Activated naive CD4-positive, alpha-beta T cell (primary cell): ENCODE results near the gene PIP4K2A.
"Not testable (repeated sequence)": the region's sequence is repeated elsewhere in the genome, so short reads cannot be mapped to it uniquely, and the experiment has no call there.

Experiments used
- DNase-seq, 4 experiments: peaks; one replicate each; lab custom pipeline; 2025; lab: John Stamatoyannopoulos, UW

The PIP4K2A gene

DNA sequence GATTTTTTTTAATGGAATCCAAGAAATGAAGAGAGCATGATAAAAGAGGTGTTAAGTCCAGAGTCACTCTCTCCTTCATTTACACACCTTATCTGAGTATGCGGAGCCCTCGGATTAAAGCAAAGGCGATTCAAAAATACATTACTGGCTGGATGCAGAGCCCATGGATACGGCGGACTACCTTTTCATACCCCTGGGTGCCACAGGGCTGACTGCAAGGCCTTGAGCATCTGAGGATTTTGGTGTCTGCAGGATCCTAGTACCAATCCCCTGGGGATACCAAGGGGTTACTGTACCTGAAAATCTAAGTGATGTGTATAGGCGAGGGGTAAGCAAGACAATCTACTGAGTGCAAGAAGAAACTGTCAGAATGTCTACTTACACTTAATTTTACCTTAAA lies 20.5 kb downstream of the PIP4K2A start:
- no peak for DNase-seq

GRCh38 chr10:22693371-22693784 lies 21.0 kb downstream of the PIP4K2A start:
- DNase-seq = no peak

DNA sequence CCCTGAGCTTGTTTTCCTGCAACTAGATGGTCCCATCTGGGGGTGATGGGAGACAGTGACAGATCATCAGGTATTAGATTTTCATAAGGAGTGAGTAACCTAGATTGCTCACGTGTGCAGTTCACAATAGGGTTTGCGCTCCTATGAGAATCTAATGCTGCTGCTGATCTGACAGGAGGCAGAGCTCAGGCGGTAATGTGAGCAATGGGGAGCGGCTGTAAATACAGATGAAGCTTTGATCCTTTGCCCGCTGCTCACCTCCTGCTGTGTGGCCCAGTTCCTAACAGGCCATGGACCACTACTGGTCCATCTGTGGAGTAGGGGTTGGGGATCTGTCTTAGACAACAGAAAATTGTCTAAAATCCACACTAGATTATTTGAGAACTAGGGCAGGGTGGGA lies 22.3 kb downstream of the PIP4K2A start:
- not testable (repeated sequence) for DNase-seq

- DNase-seq = no peak
Observed at GRCh38 chr10:22690614-22691431, 23.6 kb downstream of the PIP4K2A start.

- DNase-seq = no peak
Observed at GRCh38 chr10:22690158-22690557, 24.2 kb downstream of the PIP4K2A start.

GRCh38 chr10:22686347-22686746 lies 28.0 kb downstream of the PIP4K2A start:
- DNase-seq = no peak

DNA sequence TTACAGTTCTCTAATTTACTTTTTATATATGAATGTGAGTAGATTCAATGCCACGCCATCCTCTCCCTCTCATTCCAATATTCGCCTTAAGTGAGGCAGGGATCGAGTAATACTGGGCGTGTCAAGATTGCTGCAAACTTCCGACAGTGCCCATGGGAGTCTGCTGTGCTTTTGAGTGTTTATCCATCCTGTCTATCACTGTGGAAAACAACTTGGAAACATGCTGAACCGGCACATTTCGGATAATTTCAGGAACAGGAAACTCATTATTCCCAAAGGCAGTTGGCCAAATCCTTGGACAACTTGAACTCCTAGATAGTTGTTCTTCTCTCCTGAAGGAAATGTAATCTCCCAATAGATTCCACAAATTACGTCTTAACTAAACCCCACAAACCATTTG lies 28.5 kb downstream of the PIP4K2A start:
- no peak for DNase-seq

- DNase-seq = no peak
Observed at GRCh38 chr10:22684699-22685098, 29.7 kb downstream of the PIP4K2A start.

- no peak for DNase-seq
Observed at GRCh38 chr10:22683140-22683389, 31.3 kb downstream of the PIP4K2A start.

GRCh38 chr10:22682237-22683139 lies 31.9 kb downstream of the PIP4K2A start:
- DNase-seq = peak in 2 of 4 experiments; percentile 31 to 36

DNA sequence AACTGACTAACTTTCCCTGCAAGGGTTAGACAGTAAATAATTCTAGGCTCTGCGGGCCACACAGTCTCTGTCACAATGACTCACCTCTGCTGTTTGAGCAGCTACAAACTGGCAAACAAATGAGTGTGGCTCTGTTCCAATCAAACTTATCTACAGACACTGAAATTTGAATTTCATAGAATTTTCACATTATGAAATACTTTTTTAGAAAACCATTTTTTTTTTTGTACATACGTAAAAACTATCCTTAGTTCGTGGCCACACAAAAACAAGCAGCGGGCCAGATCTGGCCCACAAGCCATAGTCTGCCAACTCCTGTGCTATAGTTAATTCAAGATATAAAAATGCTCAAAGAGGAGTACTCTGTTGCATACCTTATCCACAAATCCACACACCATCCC lies 32.6 kb downstream of the PIP4K2A start:
- DNase-seq = no peak

DNA sequence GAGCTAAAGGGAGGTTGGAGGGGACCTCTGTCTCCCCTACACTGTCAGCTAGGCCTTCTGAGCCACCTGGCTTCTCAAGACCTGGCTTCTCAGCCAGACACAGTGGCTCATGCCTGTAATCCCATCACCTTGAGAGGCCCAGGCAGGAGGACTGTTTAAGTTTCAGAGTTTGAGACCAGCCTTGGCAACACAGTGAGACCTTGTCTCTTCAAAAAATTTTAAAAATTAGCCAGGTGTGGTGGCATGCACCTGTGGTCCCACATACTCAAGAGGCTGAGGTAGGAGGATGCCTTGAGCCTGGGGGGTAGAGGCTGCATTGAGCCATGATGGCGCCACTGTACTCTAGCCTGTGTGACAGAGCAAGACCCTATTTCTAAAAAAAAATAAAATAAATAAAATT lies 33.1 kb downstream of the PIP4K2A start:
- DNase-seq = no peak

DNA sequence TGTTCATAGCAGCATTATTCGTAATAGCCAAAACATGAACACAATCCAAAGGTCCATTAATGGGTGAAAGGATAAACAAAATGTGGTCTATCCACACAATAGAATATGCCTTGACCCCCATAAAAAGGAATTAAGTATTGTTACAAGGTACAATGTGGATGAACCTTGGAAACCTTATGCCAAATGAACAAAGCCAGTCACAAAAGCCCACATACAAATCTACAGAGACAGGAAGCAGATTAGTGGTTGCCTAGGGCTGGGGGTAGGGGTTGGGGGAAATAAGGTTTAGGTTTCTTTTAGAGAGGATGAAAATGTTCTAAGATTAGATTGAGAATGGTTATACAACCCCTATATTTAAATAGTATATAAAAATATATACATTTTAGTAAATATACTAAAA lies 34.8 kb downstream of the PIP4K2A start:
- no peak for DNase-seq

DNA sequence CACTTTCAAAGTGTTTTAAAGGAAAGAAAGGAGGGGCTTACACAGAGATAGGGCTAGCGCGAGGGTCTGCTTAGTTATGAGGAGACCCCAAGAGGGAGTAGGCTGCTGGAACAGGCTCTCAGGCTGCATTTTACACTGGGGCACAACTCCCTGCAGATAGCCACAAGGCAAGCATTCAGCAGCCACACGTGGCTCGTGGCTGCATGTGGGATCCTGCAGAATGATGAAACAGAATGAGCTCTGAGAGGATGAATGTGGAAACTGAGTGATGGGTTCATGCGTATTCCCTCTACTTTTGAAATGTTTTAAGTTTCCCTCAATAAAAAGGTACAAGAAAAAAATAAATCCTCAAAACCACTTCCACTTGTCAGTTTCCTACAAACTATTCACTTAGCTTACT lies 37.0 kb downstream of the PIP4K2A start:
- no peak for DNase-seq

DNA sequence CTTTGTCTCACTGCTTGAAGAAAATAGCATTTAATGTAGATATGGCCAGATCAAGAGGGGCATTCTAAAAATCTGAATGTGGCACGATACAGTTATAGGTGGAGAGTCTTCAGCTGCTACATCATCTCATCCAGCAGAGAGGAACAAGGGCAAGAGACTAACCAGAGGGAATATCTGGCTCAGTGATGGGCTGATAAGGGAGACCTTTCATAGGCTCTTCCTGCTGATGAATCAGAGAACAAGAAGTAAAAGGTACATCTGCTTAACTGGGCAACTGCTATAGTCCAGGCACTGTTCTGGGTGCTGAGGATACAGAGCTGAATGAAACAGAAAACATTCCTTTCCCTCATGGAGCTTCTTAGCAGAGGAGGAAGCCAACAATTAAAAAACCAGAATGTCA lies 37.9 kb downstream of the PIP4K2A start:
- no peak for DNase-seq

GRCh38 chr10:22674573-22674930 lies 39.8 kb downstream of the PIP4K2A start:
- DNase-seq = no peak

- DNase-seq = no peak
Observed at GRCh38 chr10:22673785-22674572, 40.4 kb downstream of the PIP4K2A start.

- DNase-seq = no peak
Observed at GRCh38 chr10:22673091-22673392, 41.3 kb downstream of the PIP4K2A start.

- no peak for DNase-seq
Observed at GRCh38 chr10:22672319-22673090, 41.9 kb downstream of the PIP4K2A start.

- no peak for DNase-seq
Observed at GRCh38 chr10:22670788-22671187, 43.6 kb downstream of the PIP4K2A start.

DNA sequence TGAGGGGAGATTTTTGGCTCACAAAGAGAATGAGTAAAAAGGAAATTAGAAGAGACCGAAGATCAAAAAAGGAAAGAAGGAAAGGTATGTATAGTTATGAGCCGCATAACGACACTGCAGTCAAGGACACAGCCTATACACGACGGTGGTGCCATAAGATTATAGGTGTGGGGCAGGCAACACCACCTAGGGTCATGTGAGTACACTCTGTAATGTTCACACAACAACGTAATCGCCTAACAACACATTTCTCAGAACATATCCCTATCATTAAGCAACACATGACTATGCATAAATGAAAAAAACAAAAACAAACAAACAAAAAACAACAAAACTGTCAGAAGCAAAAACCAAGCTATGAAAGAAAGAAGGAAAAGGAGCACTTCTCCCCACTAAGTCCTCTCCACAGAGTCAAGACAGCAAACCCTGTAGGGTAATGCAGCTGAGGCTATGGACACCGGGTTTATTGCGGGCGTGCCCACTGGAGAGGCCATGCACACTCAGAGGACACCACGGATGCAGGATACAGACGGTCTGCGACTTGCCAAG lies 45.1 kb downstream of the PIP4K2A start:
- no peak for DNase-seq

- DNase-seq = no peak
Observed at GRCh38 chr10:22667093-22667480, 47.3 kb downstream of the PIP4K2A start.
